SK-N-SH (cell line): ENCODE data around the gene CELF4. TPM values are rescaled to one million over a fixed set of nuclear protein-coding genes. Genes with fewer than 3 reads are reported as not detected.

Source experiments
- CTCF ChIA-PET: fragments of 300-600, 350-600 bp; formaldehyde crosslinking; extraction: SDS; loops from one replicate; lab custom pipeline; 2021; lab: Yijun Ruan, JAX
- POLR2A ChIA-PET: fragments of 350-600 bp; sonication (Branson Sonifier 250); formaldehyde crosslinking; extraction: SDS; loops from one replicate; lab custom pipeline; 2020; ENCODE audit warnings: antibody characterized with exemption, inconsistent platforms; lab: Yijun Ruan, JAX
- DNase-seq: peaks from one replicate; pipeline ENCODE4 v3.0.0; 2012
- H2AFZ ChIP-seq: fragments of 200-600 bp; sonication (generic); 2 replicates; pipeline ENCODE4 v1.8.1; 2016; ENCODE audit warnings: antibody characterized with exemption, mild to moderate bottlenecking, low read depth
- H3F3A ChIP-seq: fragments of 200-600 bp; sonication (generic); replicated peaks from 2 replicates; pipeline ENCODE3; 2016; ENCODE audit warnings: antibody characterized with exemption, mild to moderate bottlenecking; ENCODE audit not compliant: insufficient read depth
- H3K27ac ChIP-seq, 2 experiments: fragments of 200-500 bp in 1 of 2; fragments of 200-600 bp in 1 of 2; sonication (Bioruptor generic) in 1 of 2; sonication (generic), shearing (Covaris generic) in 1 of 2; 2 replicates each; pipeline versions ENCODE4 v1.5.1 to v1.6.1; 2014 to 2016; ENCODE audit warnings: low read depth in 2 of 2, inconsistent platforms in 1 of 2, low read length in 1 of 2, mild to moderate bottlenecking in 1 of 2, mixed read lengths in 1 of 2
- H3K27me3 ChIP-seq: fragments of 200-600 bp; sonication (generic), shearing (Covaris generic); 2 replicates; pipeline ENCODE4 v1.6.1; 2016; ENCODE audit warnings: mixed run types; ENCODE audit not compliant: insufficient read depth
- H3K36me3 ChIP-seq, 2 experiments: fragments of 200-500 bp in 1 of 2; fragments of 200-600 bp in 1 of 2; sonication (Bioruptor generic) in 1 of 2; sonication (generic) in 1 of 2; replicated peaks in 1 of 2; 2 replicates each; pipeline versions ENCODE3 to v1.5.1; 2014 to 2016; ENCODE audit warnings: low read length in 1 of 2, mild to moderate bottlenecking in 1 of 2; ENCODE audit not compliant: insufficient read depth in 2 of 2, control insufficient read depth in 1 of 2
- H3K4me1 ChIP-seq, 2 experiments: fragments of 200-500 bp in 1 of 2; fragments of 200-600 bp in 1 of 2; sonication (Bioruptor generic) in 1 of 2; sonication (generic), shearing (Covaris generic) in 1 of 2; 2 replicates each; pipeline versions ENCODE4 v1.5.1 to v1.6.1; 2014 to 2016; ENCODE audit warnings: low read depth in 1 of 2, low read length in 1 of 2, mixed run types in 1 of 2; ENCODE audit not compliant: insufficient read depth in 2 of 2, control insufficient read depth in 1 of 2
- H3K4me2 ChIP-seq: fragments of 200-600 bp; sonication (generic), shearing (Covaris generic); 2 replicates; pipeline ENCODE4 v1.6.1; 2017; ENCODE audit warnings: mixed run types
- H3K4me3 ChIP-seq, 2 experiments: fragments of 200-500 bp in 1 of 2; fragments of 200-600 bp in 1 of 2; sonication (Bioruptor generic) in 1 of 2; sonication (generic), shearing (Covaris generic) in 1 of 2; 2 replicates each; pipeline versions ENCODE4 v1.5.1 to v1.8.1; 2014 to 2016; ENCODE audit warnings: low read depth in 2 of 2, inconsistent platforms in 1 of 2, low read length in 1 of 2, mild to moderate bottlenecking in 1 of 2, mixed read lengths in 1 of 2, moderate library complexity in 1 of 2
- H3K79me2 ChIP-seq: fragments of 200-600 bp; sonication (generic); 2 replicates; pipeline ENCODE4 v1.8.1; 2017; ENCODE audit warnings: mild to moderate bottlenecking; ENCODE audit not compliant: insufficient read depth
- H3K9ac ChIP-seq: fragments of 200-600 bp; sonication (generic); 2 replicates; pipeline ENCODE4 v1.6.1; 2017; ENCODE audit warnings: mixed run types
- H3K9me2 ChIP-seq: fragments of 200-600 bp; sonication (generic); 2 replicates; pipeline ENCODE4 v1.6.1; 2017; ENCODE audit warnings: mixed run types
- H3K9me3 ChIP-seq: fragments of 200-600 bp; sonication (generic); 2 replicates; pipeline ENCODE4 v1.6.1; 2017; ENCODE audit warnings: mixed run types, mild to moderate bottlenecking, moderate library complexity
- H4K20me1 ChIP-seq: fragments of 200-600 bp; sonication (generic); 2 replicates; pipeline ENCODE4 v1.6.1; 2017; ENCODE audit warnings: mild to moderate bottlenecking, mixed run types; ENCODE audit not compliant: insufficient read depth
- EZH2phosphoT487 ChIP-seq: fragments of 200-600 bp; sonication (generic); IDR thresholded peaks from 2 replicates; pipeline ENCODE4 v1.6.1; 2017; ENCODE audit warnings: low read depth, mixed run types, mild to moderate bottlenecking, antibody characterized with exemption, moderate library complexity, borderline replicate concordance
- FOXJ3 ChIP-seq: sonication (generic); formaldehyde crosslinking; IDR thresholded peaks from 2 replicates; pipeline ENCODE4 v1.5.1; 2020; ENCODE audit warnings: mild to moderate bottlenecking, missing genetic modification reagents
- FOXM1 ChIP-seq: IDR thresholded peaks from 2 replicates; pipeline ENCODE4 v1.4.0; 2012; ENCODE audit warnings: low read depth, mild to moderate bottlenecking
- GABPA ChIP-seq: IDR thresholded peaks from 2 replicates; pipeline ENCODE4 v1.4.0; 2012; ENCODE audit warnings: low read depth, mild to moderate bottlenecking
- IRF3 ChIP-seq: fragments of 150-350 bp; IDR thresholded peaks from 2 replicates; pipeline ENCODE4 v1.6.1; 2016; ENCODE audit warnings: mild to moderate bottlenecking, low read depth, low read length
- JUND ChIP-seq: IDR thresholded peaks from 2 replicates; pipeline ENCODE4 v1.4.0; 2012
- MXI1 ChIP-seq: IDR thresholded peaks from 2 replicates; pipeline ENCODE4 v1.6.1; 2012; ENCODE audit warnings: mild to moderate bottlenecking, low read depth, low read length, improper control_type of control experiment
- NFIC ChIP-seq: IDR thresholded peaks from 2 replicates; pipeline ENCODE4 v1.4.0; 2012; ENCODE audit warnings: borderline replicate concordance
- POLR2AphosphoS5 ChIP-seq: IDR thresholded peaks from 2 replicates; pipeline ENCODE4 v1.6.1; 2012; ENCODE audit warnings: low read depth, low read length
- RXRA ChIP-seq: IDR thresholded peaks from 2 replicates; pipeline ENCODE4 v1.4.0; 2012; ENCODE audit warnings: low read depth, mild to moderate bottlenecking, borderline replicate concordance
- TCF12 ChIP-seq: IDR thresholded peaks from 2 replicates; pipeline ENCODE4 v1.4.0; 2012
- TEAD4 ChIP-seq: IDR thresholded peaks from 2 replicates; pipeline ENCODE4 v1.4.0; 2012; ENCODE audit warnings: mild to moderate bottlenecking, borderline replicate concordance; ENCODE audit not compliant: insufficient read depth
- ZBTB33 ChIP-seq: IDR thresholded peaks from 2 replicates; pipeline ENCODE4 v1.4.0; 2012; ENCODE audit warnings: low read depth, borderline replicate concordance
- WGBS: methylation state at CpG from one replicate; pipeline ENCODE4 v1.1.6; 2017; ENCODE audit warnings: low lambda C conversion rate; 5-methylcytosine and 5-hydroxymethylcytosine counted together
- polyA plus RNA-seq, 3 experiments: library from polyadenylated mRNA; depleted of rRNA; stranded (reverse); fragments of >200 nt; gene quantifications; 2 replicates each; pipeline ENCODE4 v1.2.3, GENCODE V29; 2012

CELF4 gene
- polyA plus RNA-seq, 1 of the 3 experiments (the other 2 are of a cell fraction), result 0.26 TPM

- Histone ChIP-seq H3K4me1 (peaks cover 0 to 26% of the 10 kb centered on the region in 2 experiments; a peak in 1 of 4 replicates), H3K27ac (no peak overlapping the region), H3K9me2 (no peaks in the 10 kb centered on the region), H3K4me2 (no peak overlapping the region), H2AFZ (no peak overlapping the region), H3K9ac (no peak overlapping the region), H3K79me2 (no peaks in the 10 kb centered on the region), H3K27me3 (no peaks in the 10 kb centered on the region), H3K4me3 (no peak overlapping the region), H3F3A (no peaks in the 10 kb centered on the region), H3K36me3 (no peaks in the 10 kb centered on the region), H4K20me1 (no peaks in the 10 kb centered on the region), H3K9me3 (no peaks in the 10 kb centered on the region)
- no peak for DNase-seq
- WGBS, result 82% methylated on average over 8 of the region's 8 CpGs
- ChIA-PET POLR2A (no interaction called here), CTCF (interaction anchor here (1.4 kb wide), 1 partner anchor 16 kb away, joined by 4 read pairs; no protein-coding TSS in a partner anchor)
- TF ChIP-seq ZBTB33 (no peak), TEAD4 (no peak), GABPA (no peak), FOXM1 (no peak), JUND (no peak), POLR2AphosphoS5 (no peak), EZH2phosphoT487 (no peak), FOXJ3 (CRISPR knock-in tag) (no peak), RXRA (no peak), TCF12 (no peak), MXI1 (no peak), IRF3 (no peak)
Measured at GRCh38 chr18:37306432-37306831, 259.2 kb downstream of the CELF4 start.

- no peaks in the 10 kb centered on the region for H3K27me3 ChIP-seq
- H3K27ac ChIP-seq, result no peak overlapping the region
- no peaks in the 10 kb centered on the region for H3F3A ChIP-seq
- no peak for DNase-seq
- H3K9me2 ChIP-seq, result no peaks in the 10 kb centered on the region
- peaks cover 0 to 26% of the 10 kb centered on the region in 2 experiments; a peak in 1 of 4 replicates for H3K4me1 ChIP-seq
- H3K9me3 ChIP-seq, result no peaks in the 10 kb centered on the region
- H3K79me2 ChIP-seq, result no peaks in the 10 kb centered on the region
- H3K9ac ChIP-seq, result no peak overlapping the region
- CTCF ChIA-PET, result interaction anchor here (1.1 to 1.6 kb wide), 2 partner anchors 16 to 18 kb away, joined by 3 to 5 read pairs; no protein-coding TSS in a partner anchor
- TF ChIP-seq TEAD4 (no peak), NFIC (no peak)
- POLR2A ChIA-PET, result no interaction called here
- no peak overlapping the region for H2AFZ ChIP-seq
- H3K4me2 ChIP-seq, result no peak overlapping the region
- no peaks in the 10 kb centered on the region for H3K36me3 ChIP-seq
- H4K20me1 ChIP-seq, result no peaks in the 10 kb centered on the region
- no peak overlapping the region for H3K4me3 ChIP-seq
- WGBS, result 90% methylated on average over 11 of the region's 13 CpGs
Measured at GRCh38 chr18:37305066-37305465, 260.5 kb downstream of the CELF4 start.
